HG03457 (cell line): ENCODE data around the gene ROM1.
A peak's percentile ranks its signal among the peaks of the same experiment; 100 is the strongest.
"Not testable (repeated sequence)": the region's sequence is repeated elsewhere in the genome, so short reads cannot be mapped to it uniquely, and the experiment has no call there.

Experiments
- ATAC-seq: cut with Tn5 transposase; IDR thresholded peaks from one replicate; pipeline ENCODE4 v1.9.1; 2021; ENCODE audit warnings: moderate number of reproducible peaks; ENCODE audit not compliant: unreplicated experiment

Gene ROM1

DNA sequence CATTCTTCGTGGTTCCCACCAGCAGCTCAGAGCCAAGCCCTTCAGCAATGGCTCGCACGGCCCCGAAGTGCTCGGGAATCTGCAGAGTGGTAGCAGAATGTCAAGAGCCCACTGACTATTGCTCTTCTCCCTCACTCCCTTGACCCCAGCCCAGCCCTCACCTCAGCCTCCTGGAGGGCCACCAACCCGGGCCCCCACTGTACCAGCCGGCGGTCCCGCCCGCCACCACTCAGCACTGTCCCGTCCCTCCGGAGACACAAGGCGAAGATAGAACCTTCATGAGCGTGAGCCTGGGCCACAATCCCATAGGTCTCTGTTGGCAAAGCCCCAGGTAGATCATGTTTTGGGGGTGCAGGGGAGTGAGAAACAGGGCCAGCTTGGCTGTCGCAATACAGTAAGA, 7.2 kb upstream of the ROM1 start:
- ATAC-seq: no peak

GRCh38 chr11:62607714-62608113, 5.3 kb upstream of the ROM1 start:
- no peak for ATAC-seq

- no peak for ATAC-seq
These were observed 4.3 kb upstream of the ROM1 start for GRCh38 chr11:62608776-62609175.

GRCh38 chr11:62610403-62610802, 2.7 kb upstream of the ROM1 start:
- ATAC-seq: no peak

DNA sequence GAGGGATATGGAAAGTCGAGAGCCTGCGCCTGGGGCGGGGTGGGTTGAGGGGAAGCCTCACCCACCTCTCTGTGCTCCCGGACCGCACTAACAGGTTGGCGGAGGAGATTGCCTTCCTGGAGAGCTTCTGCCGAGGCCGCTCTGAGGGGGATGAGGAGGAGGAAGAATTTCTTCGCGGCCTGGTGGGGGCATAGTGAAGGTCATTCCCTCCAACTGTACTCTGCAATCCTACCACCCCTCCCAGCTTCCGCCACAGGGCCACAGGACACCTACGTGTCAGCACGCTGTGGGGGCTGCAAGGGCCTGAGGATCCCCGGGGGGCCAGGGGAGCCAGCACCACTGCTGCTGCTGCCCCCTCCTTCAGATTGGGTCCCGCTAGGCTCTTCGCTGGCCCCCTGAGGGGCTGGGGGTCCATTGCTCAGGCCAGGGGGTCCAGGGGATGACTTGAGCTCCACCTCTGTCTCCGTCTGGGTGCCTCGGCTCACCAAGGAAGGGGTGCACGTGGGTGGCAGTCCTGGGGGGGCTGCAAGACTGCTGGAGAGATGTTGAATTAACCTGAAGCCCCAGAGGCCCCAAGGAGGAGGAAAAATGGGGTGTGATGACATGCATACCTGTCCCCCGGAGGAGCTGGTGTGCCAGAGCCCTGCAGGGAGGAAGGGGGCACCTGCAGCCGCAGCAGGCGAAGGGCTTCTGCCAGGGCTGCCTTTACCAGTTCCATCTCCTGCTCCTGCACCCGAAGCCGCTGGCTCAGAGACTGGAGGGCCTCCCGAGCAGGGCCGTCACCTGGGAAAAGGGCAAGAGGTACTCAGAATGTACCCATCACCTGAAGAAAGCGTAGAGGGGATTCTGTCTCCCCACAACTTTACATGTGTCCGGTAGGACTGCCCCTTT, 2.0 kb upstream of the ROM1 start:
- ATAC-seq: no peak

GRCh38 chr11:62611705-62612365, 1.2 kb upstream of the ROM1 start:
- ATAC-seq: no peak

- no peak for ATAC-seq
These were observed 278 bp downstream of the ROM1 start for GRCh38 chr11:62613291-62613778.

GRCh38 chr11:62614275-62614674, 1.2 kb downstream of the ROM1 start:
- no peak for ATAC-seq

DNA sequence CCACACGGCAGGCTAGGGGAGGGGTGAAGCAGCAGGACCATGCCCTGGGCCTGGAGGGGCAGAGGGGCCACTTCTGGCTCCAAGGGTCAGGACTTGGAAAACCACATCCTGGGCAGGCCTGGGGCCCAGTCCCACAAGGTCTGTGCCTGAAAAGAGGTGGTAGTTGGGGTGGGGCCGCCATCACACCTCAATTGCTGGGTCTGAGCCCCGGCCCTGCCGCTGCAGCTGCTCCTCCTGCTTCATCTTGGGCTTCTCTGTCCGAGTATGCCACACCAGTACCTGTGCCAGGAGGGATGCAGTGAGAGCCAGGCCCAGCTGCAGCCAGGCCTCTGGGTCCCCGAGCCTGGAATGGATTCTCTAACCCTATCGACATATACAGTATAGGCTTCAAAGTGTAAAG, 2.5 kb downstream of the ROM1 start:
- ATAC-seq: no peak

DNA sequence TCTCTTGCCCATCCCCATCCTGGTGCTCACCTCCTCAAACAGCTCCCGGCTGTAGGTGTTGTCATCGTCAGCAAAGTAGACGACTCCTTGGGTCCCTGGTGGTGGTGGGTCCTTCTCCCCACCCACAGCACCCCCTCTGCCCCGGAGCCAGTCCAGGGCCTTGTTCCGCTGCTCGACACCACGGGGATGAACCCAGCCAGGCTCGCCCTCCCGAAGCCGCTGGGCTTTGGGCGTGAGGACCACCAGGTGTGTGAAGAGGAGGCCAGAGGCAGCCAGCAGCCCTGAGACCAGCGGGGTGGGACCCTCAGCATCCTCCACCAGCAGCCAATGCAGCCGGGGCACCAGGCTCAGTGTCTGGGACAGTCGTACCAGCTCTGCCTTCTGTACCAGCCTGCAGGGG, 3.9 kb downstream of the ROM1 start:
- ATAC-seq: not testable (repeated sequence)

- no peak for ATAC-seq
These were observed 8.0 kb downstream of the ROM1 start for GRCh38 chr11:62621027-62621566.

DNA sequence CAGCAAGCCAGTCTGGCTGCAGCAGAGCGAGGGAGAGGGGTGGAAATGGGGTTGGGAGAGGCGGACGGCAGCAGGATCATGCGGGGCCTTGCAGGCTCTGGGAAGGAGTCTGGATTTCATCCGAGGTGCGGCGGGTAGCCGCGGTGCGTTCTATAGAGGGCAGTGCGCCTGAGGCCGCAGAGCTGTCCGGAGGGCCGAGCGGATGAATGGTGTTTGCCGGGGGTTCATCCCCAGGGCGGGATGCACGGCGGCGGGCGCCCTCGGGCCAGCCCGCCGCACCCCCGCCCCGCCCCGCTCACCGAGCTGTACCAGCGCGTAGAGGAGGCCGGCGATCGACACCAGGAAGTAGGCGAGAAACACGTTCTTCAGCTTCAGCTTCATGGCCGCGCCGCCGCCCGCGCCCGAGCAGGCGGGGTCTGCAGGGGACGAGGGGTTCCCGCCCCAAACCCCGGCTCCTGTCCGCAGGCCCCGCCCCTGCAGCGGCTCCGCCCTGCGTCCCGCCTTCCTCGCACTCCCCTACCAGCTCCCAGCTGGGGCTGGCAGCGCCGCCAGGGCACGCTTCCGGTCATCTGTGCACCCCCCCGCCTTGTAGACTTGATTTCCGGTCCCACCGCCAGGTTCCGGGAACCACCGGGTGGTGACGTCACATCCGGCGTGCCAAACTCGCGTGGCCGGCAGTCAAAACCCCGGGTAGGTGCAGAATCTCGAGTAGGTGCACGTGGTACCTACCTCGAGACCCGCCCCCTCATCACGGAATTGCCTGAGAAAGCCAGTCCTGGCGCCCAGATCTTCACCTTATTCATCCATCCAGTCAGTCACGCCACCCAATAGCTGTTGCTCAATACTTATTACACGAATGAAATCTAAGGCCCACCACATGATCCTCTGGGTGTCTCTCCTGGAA, 8.8 kb downstream of the ROM1 start, which contains the start of gene B3GAT3:
B3GAT3 (minus strand) TSS at position 420 of the 904 bp plus-strand sequence; CDS start at position 381, 39 bp downstream.
- peak; percentile 79 for ATAC-seq

DNA sequence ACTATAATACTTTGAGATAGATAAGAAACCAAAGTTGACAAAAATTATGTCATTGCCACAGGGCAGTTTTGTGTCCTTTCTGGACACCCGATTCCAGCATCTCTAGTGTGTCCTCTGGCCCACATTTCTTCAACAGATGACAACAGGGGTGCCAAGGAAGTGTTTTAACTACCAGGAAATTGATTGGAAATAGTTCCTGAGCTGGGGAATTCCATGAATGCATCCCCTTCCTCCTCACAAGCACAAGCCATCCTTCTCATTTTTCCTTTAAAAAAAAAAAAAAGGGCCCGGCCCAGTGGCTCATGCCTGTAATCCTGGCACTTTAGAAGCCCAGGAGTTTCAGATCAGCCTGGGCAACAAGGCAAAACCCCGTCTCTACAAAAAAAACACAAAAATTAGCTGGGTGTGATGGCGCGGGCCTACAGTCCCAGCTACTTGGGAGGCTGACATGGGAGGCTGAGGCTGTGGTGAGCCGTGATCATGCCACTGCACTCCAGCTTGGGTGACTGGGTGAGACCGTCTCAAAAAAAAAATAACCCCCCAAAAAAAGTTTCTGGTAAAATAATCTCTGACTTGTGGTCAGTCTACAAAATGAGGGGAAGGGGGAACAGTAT, 9.5 kb downstream of the ROM1 start:
- ATAC-seq: no peak

DNA sequence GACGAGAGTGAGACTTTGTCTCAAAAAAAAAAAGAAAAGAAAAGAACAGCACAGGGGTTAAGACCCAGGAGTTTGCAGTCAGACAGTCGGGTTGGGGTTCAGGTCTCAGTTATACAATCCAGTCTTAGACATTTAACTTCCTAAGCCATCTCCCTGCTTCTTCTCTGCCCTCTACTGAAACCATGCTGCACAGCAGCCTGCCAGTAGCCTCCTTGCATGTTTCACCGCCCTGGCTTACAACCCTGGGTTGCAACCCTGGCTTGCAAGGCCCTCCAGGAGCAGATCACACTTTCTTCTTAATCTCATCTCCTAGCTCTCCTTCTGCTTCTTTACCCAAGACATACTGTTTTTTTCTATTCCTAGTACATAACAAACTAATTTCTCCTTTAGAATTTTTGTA, 14.7 kb downstream of the ROM1 start:
- ATAC-seq: no peak

DNA sequence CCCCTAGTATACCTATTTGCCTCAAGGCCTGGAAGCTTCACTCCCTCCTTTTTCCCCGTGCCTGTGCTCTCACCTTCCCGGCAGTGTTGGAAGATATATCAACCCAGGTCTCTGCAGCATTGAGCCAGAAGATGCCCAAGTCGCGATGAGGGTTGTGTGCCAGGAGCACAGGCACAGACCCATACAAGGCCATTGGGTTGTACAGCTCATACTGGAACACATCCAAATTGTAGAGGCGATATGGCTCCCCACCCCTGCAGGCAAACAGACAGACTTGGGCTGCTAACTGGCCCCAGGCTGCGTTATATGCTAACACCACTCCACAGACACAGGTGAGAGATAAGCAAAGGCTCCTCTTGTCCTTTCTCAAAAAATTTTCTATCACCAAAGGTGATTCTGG, 19.4 kb downstream of the ROM1 start:
- no peak for ATAC-seq

DNA sequence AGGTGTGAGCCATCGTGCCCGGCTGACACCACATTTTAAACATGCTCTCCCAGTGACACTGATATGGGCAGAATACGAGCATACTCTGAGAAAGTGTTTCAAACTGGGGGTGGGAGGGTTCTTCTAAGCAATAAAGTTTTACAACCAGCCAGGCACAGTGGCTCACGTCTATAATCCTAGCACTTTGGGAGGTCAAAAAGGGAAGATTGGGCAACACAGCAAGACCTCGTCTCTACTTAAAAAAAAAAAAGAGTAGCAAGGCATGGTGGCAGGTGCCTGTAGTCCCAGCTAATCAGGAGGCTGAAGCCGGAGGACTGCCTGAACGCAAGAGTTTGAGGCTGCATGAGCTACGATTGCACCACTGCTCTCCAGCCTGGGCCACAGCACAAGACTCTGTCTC, 31.2 kb downstream of the ROM1 start:
- no peak for ATAC-seq

GRCh38 chr11:62645671-62645945, 32.6 kb downstream of the ROM1 start:
- no peak for ATAC-seq

- ATAC-seq: peak; percentile 69
These were observed 33.1 kb downstream of the ROM1 start, which contains the start of gene GANAB for GRCh38 chr11:62645946-62646824. Gene GANAB (minus strand): TSS chr11:62646613. CDS start chr11:62646599, 14 bp downstream.

DNA sequence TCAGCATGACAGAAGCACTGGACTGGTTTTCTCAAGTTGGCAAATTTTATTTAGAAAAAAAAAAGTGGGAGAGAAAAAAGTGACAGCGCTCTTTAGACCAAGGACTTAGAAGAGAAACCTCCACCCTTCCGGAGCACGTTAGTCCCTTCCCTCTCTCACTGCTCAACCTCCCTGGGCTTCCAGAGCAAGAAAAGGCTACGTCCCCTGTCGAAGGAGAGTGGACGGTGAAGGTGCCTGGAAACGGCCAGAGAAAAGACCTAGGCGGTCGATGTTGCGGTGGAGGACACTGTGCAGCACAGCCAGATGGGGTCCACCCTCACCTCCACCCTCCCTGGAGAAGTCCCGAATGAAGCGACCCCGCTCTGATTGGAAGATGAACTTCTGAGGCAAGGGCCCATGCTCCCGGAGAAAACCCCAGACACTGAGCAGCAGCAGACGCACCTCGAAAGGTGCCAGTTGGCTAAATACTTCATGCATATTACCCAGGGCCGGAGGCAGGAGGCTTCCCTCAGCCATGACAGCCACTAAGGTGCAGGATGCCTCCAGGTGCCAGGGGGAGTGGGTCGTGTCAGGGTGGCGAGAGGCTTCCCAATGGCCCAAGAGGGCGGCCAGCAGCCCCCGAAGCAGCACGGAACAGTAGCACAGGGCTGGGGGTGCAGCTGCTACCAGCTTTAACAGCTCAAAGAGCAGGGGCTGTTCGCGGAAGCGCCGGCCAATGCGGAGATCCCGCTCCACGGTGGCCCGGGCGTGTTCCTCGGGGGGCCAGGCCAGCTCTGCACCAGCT, 34.0 kb downstream of the ROM1 start:
- ATAC-seq: no peak
